GM21423 (cell line): ENCODE results near the gene TAC3.

Source experiments
- ATAC-seq: cut with Tn5 transposase; IDR thresholded peaks from one replicate; pipeline ENCODE4 v1.9.1; 2021; ENCODE audit warnings: mild to moderate bottlenecking, moderate library complexity; ENCODE audit not compliant: unreplicated experiment

TAC3 gene

GRCh38 chr12:57006809-57007475 is 9.4 kb downstream of the TAC3 start:
- ATAC-seq: no peak

- ATAC-seq: peak; percentile 71
These were observed 10.1 kb downstream of the TAC3 start, which contains the start of gene ZBTB39 for GRCh38 chr12:57005980-57006808. ZBTB39 (minus strand) TSS chr12:57006546; CDS start chr12:57004917, 1,629 bp downstream.

DNA sequence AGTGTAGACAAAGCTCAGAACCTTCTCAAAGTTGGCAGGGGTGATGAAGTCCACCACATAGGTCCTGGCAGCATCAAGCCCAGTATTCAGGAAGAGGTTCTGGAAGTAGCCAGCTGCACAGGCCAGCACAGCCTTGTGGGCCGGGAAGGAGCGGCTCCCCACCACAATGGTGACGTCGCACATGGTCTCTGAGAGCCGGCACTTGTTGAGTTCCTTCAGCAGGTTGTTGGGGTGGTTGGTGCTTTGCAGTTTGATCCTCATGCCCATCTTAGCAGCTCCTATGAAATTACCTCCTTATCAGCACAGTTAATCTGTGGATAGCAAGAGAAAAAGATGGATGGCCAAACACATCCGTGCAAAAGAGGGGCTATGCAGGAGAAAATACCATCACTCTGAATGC is 11.7 kb downstream of the TAC3 start:
- ATAC-seq: no peak

GRCh38 chr12:57003395-57003794 is 12.9 kb downstream of the TAC3 start:
- ATAC-seq: no peak

DNA sequence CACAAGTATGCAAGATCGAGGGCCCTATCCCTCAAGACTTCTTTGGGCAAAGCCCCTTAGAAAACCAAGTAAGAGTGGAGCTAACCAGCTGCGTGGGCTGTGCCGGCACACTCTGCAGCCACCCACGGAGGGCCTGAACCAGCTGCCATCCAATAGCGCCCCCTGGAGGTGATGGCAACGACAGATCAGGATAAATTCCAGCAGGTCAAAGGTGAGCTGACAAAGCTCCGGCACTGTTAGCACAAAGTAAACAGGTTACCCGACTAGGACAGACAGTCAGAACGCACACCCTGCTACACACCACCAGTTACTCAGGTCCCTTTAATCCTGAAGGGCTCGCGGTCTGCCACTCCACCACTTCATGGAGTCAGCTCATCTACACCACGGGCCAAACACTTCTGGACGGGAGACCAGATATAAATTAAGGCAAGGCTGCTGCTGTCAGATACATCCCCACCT is 14.9 kb downstream of the TAC3 start:
- ATAC-seq: no peak

- no peak for ATAC-seq
These were observed 15.9 kb downstream of the TAC3 start for GRCh38 chr12:57000393-57000792.

DNA sequence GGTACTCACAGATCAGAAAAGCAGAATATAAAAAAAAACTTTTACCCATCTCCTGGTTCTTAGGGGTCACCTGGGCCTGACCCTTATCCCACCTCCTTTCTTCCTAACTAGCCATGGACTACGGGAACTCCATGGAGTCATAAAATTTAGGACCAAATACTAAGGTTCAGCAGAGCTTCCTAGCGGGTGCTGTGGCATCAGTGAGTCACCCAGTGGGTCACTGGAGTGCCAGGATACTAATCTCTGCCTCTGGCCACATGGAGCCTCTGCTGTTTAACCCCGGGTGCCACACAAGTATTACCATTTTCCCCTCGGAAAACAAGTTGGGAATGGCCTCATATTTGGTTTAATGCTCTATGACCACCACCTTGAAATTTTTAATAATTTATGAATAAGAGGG is 16.9 kb downstream of the TAC3 start:
- no peak for ATAC-seq

DNA sequence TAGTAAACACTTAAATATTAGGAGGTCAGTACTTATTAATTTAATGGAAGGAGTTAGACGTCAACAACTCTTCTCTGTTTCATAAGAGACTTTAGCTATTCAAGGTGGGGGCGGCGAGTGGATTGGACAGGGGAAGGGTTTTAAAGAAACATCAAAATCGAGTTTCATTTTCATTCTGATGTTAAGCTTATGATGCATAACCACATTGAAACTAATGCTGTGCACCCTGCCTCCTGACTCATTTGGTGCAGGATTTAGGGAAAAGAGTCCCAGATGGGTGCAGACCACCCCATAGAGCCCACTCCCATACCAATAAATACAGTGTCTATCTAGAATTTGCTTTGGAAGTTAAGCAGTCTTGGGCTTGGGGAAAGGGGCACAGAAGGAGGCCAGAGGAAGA is 17.3 kb downstream of the TAC3 start:
- ATAC-seq: peak; percentile 79

- no peak for ATAC-seq
These were observed 18.0 kb downstream of the TAC3 start for GRCh38 chr12:56998316-56998715.

DNA sequence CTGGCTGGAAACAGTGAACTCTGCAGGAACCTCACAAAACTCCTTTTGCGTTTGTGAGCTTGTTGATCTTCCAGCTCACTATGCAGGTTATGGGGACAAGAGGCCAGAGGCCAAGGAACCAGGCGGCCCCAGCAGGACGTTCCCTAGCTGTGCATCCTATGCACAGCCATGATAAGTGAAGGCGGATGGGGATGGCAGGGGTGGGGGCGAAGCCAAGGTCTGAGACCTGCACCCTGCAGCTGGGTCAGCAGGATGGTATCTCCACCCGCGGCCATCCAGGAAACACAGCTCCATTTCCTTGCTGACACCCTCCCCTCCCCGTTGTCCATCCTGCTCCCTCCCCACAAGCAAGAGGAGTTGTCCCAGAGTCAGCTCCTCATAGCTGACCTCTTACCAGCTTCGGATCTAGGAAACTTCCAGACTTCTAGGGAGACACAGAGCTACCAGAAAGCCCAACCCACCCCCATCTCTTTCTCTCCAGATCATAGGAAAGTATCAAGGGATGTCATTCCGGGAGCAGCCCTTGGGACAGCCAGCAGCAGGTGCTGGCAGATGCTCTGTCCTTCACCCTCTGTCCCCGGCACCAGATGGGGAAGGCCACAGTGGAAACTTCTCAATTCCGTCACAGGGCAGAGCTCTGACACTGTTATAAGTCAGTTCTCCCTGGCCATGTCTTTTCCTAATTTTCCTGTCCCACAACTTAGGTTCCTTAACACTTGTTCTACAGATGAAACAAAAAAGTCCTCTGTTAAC is 19.4 kb downstream of the TAC3 start:
- ATAC-seq: no peak

GRCh38 chr12:56995930-56996496 is 20.3 kb downstream of the TAC3 start:
- no peak for ATAC-seq

DNA sequence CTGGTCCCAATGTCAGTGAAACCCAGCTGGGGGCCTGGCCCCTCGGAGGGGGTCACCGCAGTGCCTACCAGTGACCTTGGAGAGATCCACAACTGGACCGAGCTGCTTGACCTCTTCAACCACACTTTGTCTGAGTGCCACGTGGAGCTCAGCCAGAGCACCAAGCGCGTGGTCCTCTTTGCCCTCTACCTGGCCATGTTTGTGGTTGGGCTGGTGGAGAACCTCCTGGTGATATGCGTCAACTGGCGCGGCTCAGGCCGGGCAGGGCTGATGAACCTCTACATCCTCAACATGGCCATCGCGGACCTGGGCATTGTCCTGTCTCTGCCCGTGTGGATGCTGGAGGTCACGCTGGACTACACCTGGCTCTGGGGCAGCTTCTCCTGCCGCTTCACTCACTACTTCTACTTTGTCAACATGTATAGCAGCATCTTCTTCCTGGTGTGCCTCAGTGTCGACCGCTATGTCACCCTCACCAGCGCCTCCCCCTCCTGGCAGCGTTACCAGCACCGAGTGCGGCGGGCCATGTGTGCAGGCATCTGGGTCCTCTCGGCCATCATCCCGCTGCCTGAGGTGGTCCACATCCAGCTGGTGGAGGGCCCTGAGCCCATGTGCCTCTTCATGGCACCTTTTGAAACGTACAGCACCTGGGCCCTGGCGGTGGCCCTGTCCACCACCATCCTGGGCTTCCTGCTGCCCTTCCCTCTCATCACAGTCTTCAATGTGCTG is 21.0 kb downstream of the TAC3 start:
- ATAC-seq: no peak

DNA sequence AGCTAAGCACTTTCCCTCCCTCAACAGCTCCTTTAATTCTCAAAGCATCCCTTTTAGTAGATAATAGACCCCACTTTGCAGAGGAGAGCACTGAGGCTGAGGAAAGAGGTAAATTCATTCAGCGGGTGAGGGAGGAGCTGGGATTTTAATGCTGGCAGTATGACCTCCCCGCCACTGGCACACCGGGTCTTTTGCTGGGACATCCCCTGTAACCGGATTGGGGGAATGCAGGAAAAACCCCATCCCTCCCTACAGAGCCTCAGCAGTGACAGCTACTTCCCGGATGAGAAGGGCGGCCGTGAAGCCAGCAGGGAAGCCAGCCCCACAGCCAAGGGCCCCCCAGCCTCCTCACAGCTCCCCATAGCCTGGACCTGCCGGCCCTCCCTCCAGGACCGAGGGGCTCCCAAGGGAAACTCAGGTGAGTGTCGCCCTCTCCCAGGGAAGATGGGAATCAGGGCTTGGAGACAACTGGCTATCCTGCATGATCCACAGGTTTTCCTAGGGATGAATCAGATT is 22.0 kb downstream of the TAC3 start:
- ATAC-seq: no peak

GRCh38 chr12:56993346-56993745 is 23.0 kb downstream of the TAC3 start:
- ATAC-seq: no peak

DNA sequence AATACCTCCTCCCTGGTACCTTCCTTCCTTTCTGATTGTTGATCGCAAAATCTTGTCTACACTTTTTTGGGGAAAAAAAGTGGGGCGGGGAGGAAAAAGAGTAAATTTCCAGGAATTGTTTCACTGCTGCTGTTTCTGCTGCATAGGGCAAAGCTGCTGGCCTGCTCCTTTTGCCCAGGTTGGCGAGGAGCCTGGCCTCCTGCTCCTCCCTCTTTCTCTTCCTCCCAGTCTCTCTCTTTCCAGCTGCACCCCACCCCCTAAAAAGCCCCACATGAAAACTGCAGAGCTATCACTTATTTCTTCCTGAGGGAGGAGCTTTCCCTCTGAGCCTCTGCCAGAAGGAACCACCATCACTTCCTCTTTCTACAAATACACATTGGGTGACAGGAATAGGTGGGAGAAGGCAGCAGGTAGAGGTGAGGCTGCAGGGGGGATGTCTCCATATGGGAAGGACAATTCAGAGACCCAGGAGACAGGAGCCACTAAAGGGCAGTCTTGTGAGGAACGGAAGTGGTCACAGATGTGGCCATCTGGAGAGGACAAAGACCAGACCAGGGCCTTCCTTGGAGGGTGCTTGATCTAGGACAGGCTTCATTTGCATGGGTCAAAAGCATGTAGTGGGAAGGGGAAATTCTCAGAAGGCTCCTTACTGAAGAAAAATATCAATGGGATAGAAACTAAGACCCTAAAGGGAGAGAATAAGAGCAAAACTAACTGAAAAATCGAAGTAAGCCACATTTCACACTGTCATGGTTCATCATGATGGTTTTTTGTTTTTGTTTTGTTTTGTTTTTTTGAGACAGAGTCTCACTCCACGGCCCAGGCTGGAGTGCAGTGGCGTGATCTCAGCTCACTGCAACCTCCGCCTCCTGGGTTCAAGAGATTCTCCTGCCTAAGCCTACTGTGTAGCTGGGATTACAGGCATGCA is 24.7 kb downstream of the TAC3 start:
- no peak for ATAC-seq

DNA sequence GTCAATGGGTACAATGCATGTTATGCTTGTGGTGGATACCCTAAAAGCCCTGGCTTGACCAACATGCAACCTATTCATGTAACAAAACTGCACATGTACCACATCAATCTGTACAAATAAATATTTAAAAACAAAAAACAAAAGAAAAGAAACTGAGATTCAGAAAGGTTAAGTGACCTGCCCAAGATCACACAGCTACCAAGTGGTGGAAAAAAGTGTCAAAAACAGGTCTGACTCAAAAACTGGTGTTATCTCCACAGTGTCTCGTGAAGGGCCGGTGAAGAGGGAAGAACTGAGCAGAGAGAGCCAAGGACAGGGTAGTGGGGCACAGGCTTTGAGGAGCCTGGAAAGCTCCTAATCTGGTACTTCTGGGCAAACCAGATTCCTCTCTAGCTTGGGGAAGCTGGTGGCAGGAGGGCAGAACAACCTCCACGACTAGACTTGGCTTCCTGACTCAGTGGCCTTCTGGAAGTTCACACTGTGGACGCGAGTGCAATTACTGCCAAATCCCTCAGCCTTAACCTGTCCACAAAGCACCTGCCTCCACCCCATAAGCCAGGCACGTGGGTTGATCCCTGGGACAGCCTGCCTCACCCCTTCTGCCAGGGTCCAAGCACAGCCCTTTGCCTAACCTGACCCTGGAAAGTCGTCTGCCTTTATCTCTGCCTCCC is 25.5 kb downstream of the TAC3 start:
- no peak for ATAC-seq

DNA sequence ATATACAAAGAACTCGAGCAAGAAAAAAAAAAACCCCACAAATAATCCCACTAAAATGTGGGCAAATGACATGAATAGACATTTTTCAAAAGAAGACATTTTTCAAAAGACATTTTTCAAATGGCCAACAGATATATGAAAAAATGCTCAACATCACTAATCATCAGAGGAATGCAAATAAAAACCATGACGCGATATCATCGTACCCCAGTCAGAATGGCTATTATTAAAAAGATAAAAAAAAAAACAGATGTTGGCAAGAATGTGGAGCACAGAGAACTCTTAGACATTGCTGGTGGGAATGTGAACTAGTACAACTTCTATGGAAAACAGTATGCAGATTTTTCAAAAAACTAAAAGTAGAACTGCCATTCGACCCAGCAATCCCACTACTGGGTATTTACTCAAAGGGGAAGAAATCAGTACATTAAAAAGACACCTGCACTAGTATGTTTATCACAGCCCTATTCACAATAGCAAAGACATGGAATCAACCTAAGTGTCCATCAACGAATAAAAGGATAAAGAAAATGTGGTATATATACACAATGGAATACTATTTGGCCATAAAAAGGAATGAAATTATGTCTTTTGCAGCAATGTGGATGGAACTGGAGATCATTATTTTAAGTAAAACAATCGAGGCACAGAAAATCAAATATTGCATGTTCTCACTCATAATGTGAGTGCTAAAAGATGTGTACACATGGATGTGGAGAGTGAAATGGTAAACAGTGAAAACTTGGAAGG is 26.3 kb downstream of the TAC3 start:
- ATAC-seq: no peak

DNA sequence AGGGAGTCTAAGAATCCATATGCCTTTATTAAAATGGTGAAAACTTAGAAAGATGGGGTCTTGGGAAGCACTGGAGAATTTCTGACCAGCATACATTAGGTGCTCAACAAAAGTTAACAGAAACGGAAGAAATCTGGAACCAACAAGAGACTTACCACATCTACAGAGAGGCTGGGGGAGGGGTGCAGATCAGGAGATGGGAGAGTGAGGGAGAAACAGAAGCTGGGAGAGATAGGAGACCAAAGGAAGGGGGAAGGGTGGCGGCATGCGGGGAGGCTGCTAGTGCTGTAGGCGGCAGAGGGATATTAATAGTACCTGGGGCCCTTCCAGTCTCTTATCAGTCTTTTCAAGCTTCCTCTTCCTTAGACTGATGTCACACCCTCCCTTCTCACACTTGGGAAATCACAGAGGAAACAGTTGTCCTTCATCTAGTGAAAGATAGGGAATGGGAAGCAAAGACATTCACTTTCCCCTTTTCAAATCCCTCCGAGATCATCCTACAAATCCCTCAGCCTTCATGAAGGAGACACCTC is 28.1 kb downstream of the TAC3 start:
- ATAC-seq: no peak
